ENCODE results near the gene MYL2.

DNA sequence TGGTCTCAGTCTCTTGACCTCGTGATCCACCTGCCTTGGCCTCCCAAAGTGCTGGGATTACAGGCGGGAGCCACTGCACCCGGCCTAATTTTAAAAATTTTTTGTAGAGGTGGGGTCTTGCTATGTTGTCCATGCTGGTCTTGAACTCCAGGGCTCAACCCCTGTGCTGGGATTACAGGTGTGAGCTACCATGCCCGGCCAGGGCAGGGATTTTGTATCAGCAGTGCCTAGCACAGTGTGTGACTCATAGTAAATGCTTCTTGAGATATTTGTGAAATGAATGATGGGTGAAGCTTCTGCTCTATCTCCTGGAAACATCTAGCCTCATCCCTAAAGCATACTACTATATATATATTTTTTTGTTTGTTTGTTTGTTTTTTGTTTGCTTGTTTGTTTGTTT is 37.1 kb downstream of the MYL2 start:
- TF ChIP-seq, protein P1, sequence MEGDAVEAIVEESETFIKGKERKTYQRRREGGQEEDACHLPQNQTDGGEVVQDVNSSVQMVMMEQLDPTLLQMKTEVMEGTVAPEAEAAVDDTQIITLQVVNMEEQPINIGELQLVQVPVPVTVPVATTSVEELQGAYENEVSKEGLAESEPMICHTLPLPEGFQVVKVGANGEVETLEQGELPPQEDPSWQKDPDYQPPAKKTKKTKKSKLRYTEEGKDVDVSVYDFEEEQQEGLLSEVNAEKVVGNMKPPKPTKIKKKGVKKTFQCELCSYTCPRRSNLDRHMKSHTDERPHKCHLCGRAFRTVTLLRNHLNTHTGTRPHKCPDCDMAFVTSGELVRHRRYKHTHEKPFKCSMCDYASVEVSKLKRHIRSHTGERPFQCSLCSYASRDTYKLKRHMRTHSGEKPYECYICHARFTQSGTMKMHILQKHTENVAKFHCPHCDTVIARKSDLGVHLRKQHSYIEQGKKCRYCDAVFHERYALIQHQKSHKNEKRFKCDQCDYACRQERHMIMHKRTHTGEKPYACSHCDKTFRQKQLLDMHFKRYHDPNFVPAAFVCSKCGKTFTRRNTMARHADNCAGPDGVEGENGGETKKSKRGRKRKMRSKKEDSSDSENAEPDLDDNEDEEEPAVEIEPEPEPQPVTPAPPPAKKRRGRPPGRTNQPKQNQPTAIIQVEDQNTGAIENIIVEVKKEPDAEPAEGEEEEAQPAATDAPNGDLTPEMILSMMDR (IDR thresholded peaks at IDR 0.05), result no peak
- TF ChIP-seq EP300 (IDR thresholded peaks at IDR 0.05), result no peak

All from tibial nerve (tissue), 4 donors.